Right atrium auricular region (tissue), 2 donors: ENCODE results near the gene GNGT2. TPM values are rescaled to one million over a fixed set of nuclear protein-coding genes. Genes with fewer than 3 reads are reported as not detected.

Experiments used
- DNase-seq: peaks from one replicate; pipeline ENCODE4 v3.0.0-alpha.2; 2019; ENCODE audit warnings: low spot score
- H3K27ac ChIP-seq, 2 donors: fragments of 200-600 bp; sonication (generic); 1 replicate in 1 of 2; 2 replicates in 1 of 2; pipeline ENCODE4 v1.5.1; 2016 to 2019
- H3K27me3 ChIP-seq, 2 donors: fragments of 200-600 bp; sonication (generic); one replicate each; pipeline versions ENCODE4 v1.5.1 to v1.6.0; 2017 to 2019
- H3K36me3 ChIP-seq: fragments of 200-600 bp; sonication (generic); one replicate; pipeline ENCODE4 v1.5.1; 2016
- H3K4me1 ChIP-seq, 2 donors: fragments of 200-600 bp; sonication (generic); one replicate each; pipeline versions ENCODE4 v1.5.1 to v1.6.0; 2017 to 2019
- H3K4me3 ChIP-seq, 2 donors: fragments of 200-600 bp; sonication (generic); 1 replicate in 1 of 2; 2 replicates in 1 of 2; pipeline ENCODE4 v1.5.1; 2017 to 2019; ENCODE audit warnings: mild to moderate bottlenecking in 1 of 2, moderate library complexity in 1 of 2
- H3K9me3 ChIP-seq, 2 donors: fragments of 200-600 bp; sonication (generic); one replicate each; pipeline ENCODE4 v1.5.1; 2019
- CTCF ChIP-seq, 2 donors: fragments of 200-600 bp; sonication (generic); IDR thresholded peaks; one replicate each; pipeline ENCODE4 v1.5.1; 2019; ENCODE audit warnings: antibody characterized with exemption in 2 of 2
- total RNA-seq, 2 donors: library from RNA; depleted of rRNA; stranded (reverse); fragments of >200 nt; gene quantifications; one replicate each; pipeline ENCODE4 v1.1.0, GENCODE V29; 2016

Gene GNGT2
- total RNA-seq, result 1 to 10 TPM in 1 of 2 donors, under 1 TPM in 1; 0.90 to 1.4 TPM

DNA sequence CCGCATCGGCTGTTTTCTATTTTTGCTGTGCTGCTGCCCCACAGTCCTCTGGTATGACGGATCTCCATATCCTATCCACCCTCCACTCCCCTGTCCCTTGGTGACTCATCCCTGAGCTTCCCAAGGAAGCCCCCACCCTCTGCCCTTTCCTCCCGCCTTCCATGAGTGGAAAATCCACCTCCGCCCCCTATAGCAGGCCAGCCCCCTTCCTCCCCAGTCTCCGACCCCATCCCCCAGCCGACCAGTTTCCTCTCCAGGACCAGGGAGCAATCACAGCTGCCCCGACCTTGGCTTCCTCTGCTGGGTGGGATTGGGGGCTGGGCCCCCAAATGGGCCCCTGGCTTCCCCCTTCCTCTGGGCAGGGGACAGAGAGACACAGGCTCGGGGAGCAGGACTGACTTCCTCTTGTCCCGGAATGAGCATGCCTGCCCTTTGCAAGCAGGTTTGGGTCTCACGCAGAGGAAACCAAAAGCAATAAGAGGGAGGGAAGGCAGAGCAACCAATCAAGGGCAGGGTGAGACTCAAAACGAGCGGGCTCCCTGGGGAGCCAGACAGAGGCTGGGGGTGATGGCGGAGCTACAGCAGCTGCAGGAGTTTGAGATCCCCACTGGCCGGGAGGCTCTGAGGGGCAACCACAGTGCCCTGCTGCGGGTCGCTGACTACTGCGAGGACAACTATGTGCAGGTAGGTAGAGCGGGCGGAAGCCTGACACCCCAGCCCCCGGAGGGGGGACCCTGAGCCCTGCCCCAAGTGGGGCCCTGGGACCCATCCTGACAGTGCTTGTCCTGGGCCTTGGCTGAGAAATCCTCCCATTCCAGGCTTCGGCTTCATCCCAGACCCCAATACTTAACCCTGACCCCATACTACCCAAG, at the start of gene GNGT2, which contains the start of gene ABI3:
GNGT2 (minus strand) TSS at position 417 of the 872 bp plus-strand sequence. CDS start 3,152 bp downstream, outside the sequence.
ABI3 (plus strand) TSS at position 550 of the 872 bp plus-strand sequence; CDS start at position 568, 18 bp downstream.
- Histone ChIP-seq H3K4me1 (peaks cover 0 to 30% of the 10 kb centered on the region in 2 donors), H3K9me3 (no peaks in the 10 kb centered on the region), H3K27ac (peak within 1 kb of the TSS; percentile 40 to 69), H3K36me3 (no peaks in the 10 kb centered on the region), H3K27me3 (no peaks in the 10 kb centered on the region), H3K4me3 (peak within 1 kb of the TSS; percentile 33 to 43)
- DNase-seq, result no peak
- TF ChIP-seq CTCF (IDR thresholded peaks at IDR 0.05), result no peak

DNA sequence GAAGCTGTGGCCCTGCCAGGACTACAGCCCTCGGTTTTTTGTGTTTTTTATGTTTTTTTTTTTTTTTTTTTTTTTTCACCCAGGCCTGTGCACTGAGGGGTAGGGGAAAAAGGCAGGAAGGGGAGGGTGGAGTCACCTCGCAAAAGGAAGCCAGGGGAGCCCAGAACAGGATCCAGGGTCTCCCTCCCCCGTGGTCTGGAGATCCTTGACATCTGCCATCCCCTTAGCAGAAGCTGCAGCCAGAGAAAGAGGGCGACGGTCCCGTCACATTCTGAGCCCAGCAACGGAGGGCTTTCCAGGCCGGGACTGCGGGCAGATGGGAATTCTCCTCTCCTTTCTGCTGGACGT, 49.3 kb upstream of the GNGT2 start:
- no peaks in the 10 kb centered on the region for H3K9me3 ChIP-seq
- no peak for TF ChIP-seq CTCF (IDR thresholded peaks at IDR 0.05)
- H3K27me3 ChIP-seq, result no peaks in the 10 kb centered on the region
- H3K36me3 ChIP-seq, result no peaks in the 10 kb centered on the region
- peak overlapping the region; percentile 74 to 86 for H3K27ac ChIP-seq
- no peak for DNase-seq
- peaks cover 0 to 11% of the 10 kb centered on the region in 2 donors for H3K4me1 ChIP-seq
- peak overlapping the region; percentile 44 to 61 for H3K4me3 ChIP-seq

- no peak for TF ChIP-seq CTCF (IDR thresholded peaks at IDR 0.05)
- Histone ChIP-seq H3K27ac (no peak overlapping the region), H3K36me3 (no peaks in the 10 kb centered on the region), H3K4me3 (no peak overlapping the region), H3K27me3 (no peaks in the 10 kb centered on the region), H3K9me3 (no peaks in the 10 kb centered on the region), H3K4me1 (peaks cover 0 to 11% of the 10 kb centered on the region in 2 donors)
- DNase-seq, result no peak
Measured at GRCh38 chr17:49258394-49258793, 48.0 kb upstream of the GNGT2 start.

- no peaks in the 10 kb centered on the region for H3K9me3 ChIP-seq
Measured at GRCh38 chr17:49255125-49255524, 44.8 kb upstream of the GNGT2 start.

DNA sequence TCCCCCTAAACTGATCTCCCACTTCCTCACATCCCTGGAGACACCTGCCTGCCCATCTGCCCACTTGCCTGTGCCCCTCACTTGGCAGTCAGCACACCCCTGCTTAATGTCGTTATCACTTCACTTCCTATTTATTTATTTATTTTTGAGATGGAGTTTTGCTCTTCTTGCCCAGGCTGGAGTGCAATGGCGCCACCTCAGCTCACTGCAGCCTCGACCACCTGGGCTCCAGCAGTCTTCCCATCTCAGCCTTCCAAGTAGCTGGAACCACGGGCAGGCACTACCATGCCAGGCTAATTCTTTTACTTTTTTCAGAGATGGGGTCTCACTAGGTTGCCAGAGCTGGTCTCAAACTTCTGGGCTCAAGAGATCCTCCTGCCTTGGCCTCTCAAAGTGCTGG, 43.7 kb upstream of the GNGT2 start:
- H3K9me3 ChIP-seq, result no peaks in the 10 kb centered on the region
- H3K36me3 ChIP-seq, result no peaks in the 10 kb centered on the region
- no peak overlapping the region for H3K4me3 ChIP-seq
- no peaks in the 10 kb centered on the region for H3K27me3 ChIP-seq
- no peak for DNase-seq
- no peak for TF ChIP-seq CTCF (IDR thresholded peaks at IDR 0.05)
- H3K4me1 ChIP-seq, result peaks cover 0 to 7% of the 10 kb centered on the region in 2 donors
- no peak overlapping the region for H3K27ac ChIP-seq

More at GRCh38 chr17:49255125-49255524, 44.8 kb upstream of the GNGT2 start:
- no peak for TF ChIP-seq CTCF (IDR thresholded peaks at IDR 0.05)
- H3K27me3 ChIP-seq, result no peaks in the 10 kb centered on the region
- no peak overlapping the region for H3K27ac ChIP-seq
- DNase-seq, result no peak
- no peak overlapping the region for H3K4me3 ChIP-seq
- H3K4me1 ChIP-seq, result no peaks in the 10 kb centered on the region
- H3K36me3 ChIP-seq, result no peaks in the 10 kb centered on the region
